ENCODE data around the gene G3BP2.
"Not testable (repeated sequence)": the region's sequence is repeated elsewhere in the genome, so short reads cannot be mapped to it uniquely, and the experiment has no call there.

G3BP2 gene

GRCh38 chr4:75673027-75673958, at the start of gene G3BP2:
Gene G3BP2, minus strand, starts transcription at chr4:75673411. Its CDS starts 11,386 bp downstream, at chr4:75662025.
- DNase-seq, result peak; percentile 93

- DNase-seq, result no peak
Measured at GRCh38 chr4:75722417-75722816, 49.2 kb upstream of the G3BP2 start.

GRCh38 chr4:75718529-75718928, 45.3 kb upstream of the G3BP2 start:
- no peak for DNase-seq

- no peak for DNase-seq
Measured at GRCh38 chr4:75717408-75717807, 44.2 kb upstream of the G3BP2 start.

GRCh38 chr4:75716054-75716453, 42.8 kb upstream of the G3BP2 start:
- DNase-seq, result not testable (repeated sequence)

- no peak for DNase-seq
Measured at GRCh38 chr4:75715105-75715799, 42.0 kb upstream of the G3BP2 start.

- DNase-seq, result no peak
Measured at GRCh38 chr4:75714704-75715103, 41.5 kb upstream of the G3BP2 start.

- DNase-seq, result no peak
Measured at GRCh38 chr4:75714011-75714410, 40.8 kb upstream of the G3BP2 start.

GRCh38 chr4:75710246-75710645, 37.0 kb upstream of the G3BP2 start:
- DNase-seq, result no peak

GRCh38 chr4:75708218-75708691, 35.0 kb upstream of the G3BP2 start:
- no peak for DNase-seq

- no peak for DNase-seq
Measured at GRCh38 chr4:75705198-75705977, 32.2 kb upstream of the G3BP2 start.

- DNase-seq, result no peak
Measured at GRCh38 chr4:75702919-75703411, 29.8 kb upstream of the G3BP2 start.

GRCh38 chr4:75699299-75699698, 26.1 kb upstream of the G3BP2 start:
- DNase-seq, result no peak

- no peak for DNase-seq
Measured at GRCh38 chr4:75698963-75699228, 25.7 kb upstream of the G3BP2 start.

GRCh38 chr4:75698162-75698962, 25.2 kb upstream of the G3BP2 start:
- no peak for DNase-seq

GRCh38 chr4:75696581-75696980, 23.4 kb upstream of the G3BP2 start:
- no peak for DNase-seq

- DNase-seq, result no peak
Measured at GRCh38 chr4:75696071-75696470, 22.9 kb upstream of the G3BP2 start.

GRCh38 chr4:75692066-75692465, 18.9 kb upstream of the G3BP2 start:
- DNase-seq, result not testable (repeated sequence)

- DNase-seq, result not testable (repeated sequence)
Measured at GRCh38 chr4:75687125-75687524, 13.9 kb upstream of the G3BP2 start.

- no peak for DNase-seq
Measured at GRCh38 chr4:75686346-75686745, 13.1 kb upstream of the G3BP2 start.

- no peak for DNase-seq
Measured at GRCh38 chr4:75685546-75686189, 12.5 kb upstream of the G3BP2 start.
